Measurements from ENCODE around the gene ZSWIM9.
A peak's percentile ranks its signal among the peaks of the same experiment; 100 is the strongest.

The ZSWIM9 gene

DNA sequence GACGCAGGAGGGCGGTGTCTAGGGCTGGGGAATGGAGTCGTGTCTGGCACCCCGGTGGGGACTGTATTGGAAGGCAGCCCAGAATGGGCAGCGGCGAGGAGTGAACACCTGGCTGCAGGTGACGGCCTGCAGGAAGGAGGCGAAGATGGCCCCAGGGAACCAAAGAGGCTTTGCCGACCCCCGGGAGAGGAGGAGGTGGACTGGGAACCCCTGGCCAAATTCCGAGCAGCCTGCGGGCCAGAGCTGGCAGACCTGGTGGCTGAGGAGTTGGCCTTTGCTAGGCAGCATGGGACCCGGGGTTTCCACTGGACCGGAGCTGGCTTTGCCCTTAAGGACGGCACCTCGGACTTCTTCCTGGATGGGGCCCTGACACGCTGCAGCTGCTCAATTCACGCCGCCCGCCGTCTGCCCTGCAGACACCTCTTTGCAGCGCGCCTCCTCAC lies 25.9 kb downstream of the ZSWIM9 start:
- ChIA-PET POLR2A (no interaction called here), CTCF (interaction anchor here (1.1 kb wide), 1 partner anchor 11 kb away, joined by 3 read pairs; no protein-coding TSS in a partner anchor)
- no peak overlapping the region for H3K4me3 ChIP-seq (ENCODE audit: low read depth, low read length)
- no peak for DNase-seq (ENCODE audit: low read depth, low spot score)
- TF ChIP-seq, protein P1, sequence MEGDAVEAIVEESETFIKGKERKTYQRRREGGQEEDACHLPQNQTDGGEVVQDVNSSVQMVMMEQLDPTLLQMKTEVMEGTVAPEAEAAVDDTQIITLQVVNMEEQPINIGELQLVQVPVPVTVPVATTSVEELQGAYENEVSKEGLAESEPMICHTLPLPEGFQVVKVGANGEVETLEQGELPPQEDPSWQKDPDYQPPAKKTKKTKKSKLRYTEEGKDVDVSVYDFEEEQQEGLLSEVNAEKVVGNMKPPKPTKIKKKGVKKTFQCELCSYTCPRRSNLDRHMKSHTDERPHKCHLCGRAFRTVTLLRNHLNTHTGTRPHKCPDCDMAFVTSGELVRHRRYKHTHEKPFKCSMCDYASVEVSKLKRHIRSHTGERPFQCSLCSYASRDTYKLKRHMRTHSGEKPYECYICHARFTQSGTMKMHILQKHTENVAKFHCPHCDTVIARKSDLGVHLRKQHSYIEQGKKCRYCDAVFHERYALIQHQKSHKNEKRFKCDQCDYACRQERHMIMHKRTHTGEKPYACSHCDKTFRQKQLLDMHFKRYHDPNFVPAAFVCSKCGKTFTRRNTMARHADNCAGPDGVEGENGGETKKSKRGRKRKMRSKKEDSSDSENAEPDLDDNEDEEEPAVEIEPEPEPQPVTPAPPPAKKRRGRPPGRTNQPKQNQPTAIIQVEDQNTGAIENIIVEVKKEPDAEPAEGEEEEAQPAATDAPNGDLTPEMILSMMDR (IDR thresholded peaks at IDR 0.05; ENCODE audit: insufficient read depth, low read length, missing control alignments): no peak

DNA sequence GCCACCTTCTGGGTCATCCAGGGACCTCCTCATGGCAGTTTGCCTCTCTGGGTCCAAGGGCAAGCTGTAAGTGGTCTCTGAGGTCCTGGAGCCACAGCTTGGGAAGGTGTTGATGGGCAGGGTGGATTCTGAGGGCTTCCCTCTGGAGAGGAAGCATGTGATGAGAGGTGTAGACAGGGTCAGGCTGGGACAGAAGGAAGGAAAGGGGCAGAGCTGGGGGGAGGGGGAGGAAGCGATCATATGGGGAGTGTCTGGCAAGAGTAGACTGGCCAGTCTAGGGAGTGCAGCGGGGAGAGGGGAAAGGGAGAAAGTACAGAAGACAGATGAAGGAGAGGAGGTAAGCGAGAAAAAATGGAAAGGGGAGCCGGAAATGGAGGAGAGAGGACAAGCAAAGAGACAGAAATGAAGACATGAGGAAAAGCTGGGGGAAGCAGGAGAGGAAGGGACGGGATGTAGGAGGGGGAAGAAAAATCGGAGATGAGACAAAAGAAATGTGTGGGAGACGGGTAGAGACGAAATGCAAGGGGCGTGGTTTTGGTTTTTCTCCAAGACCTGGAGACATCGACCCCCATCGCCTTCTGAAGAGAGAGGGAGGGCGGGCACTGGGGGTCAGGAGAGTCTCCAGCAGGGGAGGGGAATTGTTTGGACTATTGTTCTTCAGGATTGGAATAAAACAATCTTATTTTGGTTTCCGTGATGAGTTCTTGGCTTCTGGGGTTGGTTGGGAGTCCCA lies 26.6 kb downstream of the ZSWIM9 start:
- DNase-seq (ENCODE audit: low read depth, low spot score): no peak
- TF ChIP-seq, protein P1 (IDR thresholded peaks at IDR 0.05; ENCODE audit: insufficient read depth, low read length, missing control alignments): no peak
- POLR2A ChIA-PET: no interaction called here
- H3K4me3 ChIP-seq (ENCODE audit: low read depth, low read length): no peak overlapping the region
- CTCF ChIA-PET: interaction anchor here (1.1 kb wide), 1 partner anchor 12 kb away, joined by 3 read pairs; no protein-coding TSS in a partner anchor

DNA sequence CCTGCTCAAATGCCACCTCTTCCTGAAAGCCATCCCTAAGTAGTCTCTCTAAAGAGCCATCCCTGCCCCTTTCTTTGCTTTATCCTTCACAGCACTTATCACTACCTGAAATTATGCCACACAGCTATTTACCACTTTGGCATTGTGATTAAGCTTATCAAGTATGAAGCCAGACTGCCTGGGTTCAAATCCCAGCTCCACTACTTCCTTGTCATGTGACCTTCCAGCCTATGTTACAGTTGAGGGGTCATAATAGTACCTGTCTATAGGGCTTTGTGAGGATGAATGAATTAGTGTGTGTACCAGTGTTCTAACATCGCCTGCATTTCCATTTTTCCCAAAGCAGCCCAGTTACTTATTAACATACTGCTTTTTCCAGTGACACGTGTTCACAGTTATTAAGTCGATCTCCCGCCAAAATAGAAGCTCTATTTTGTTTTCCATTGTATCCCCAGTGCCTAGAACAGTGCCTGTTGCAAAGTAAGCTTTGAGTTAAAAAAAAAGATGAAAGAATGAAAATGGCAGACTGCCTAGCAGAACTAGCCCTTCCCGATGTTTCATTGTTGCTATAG lies 32.8 kb downstream of the ZSWIM9 start:
- ChIA-PET POLR2A (interaction anchor here (0.7 to 1.2 kb wide), 8 partner anchors 9 to 242 kb away, joined by 3 to 6 read pairs (median 3); partner anchors contain the start of genes EMP3, PLA2G4C, SYNGR4 and TMEM143), CTCF (interaction anchor here (0.9 to 4.1 kb wide), 9 partner anchors 9 to 241 kb away, joined by 3 to 44 read pairs (median 13); no protein-coding TSS in a partner anchor)
- no peak for DNase-seq (ENCODE audit: low read depth, low spot score)
- H3K4me3 ChIP-seq (ENCODE audit: low read depth, low read length): peak overlapping the region; percentile 91
- TF ChIP-seq, protein P1 (IDR thresholded peaks at IDR 0.05; ENCODE audit: insufficient read depth, low read length, missing control alignments): no peak

DNA sequence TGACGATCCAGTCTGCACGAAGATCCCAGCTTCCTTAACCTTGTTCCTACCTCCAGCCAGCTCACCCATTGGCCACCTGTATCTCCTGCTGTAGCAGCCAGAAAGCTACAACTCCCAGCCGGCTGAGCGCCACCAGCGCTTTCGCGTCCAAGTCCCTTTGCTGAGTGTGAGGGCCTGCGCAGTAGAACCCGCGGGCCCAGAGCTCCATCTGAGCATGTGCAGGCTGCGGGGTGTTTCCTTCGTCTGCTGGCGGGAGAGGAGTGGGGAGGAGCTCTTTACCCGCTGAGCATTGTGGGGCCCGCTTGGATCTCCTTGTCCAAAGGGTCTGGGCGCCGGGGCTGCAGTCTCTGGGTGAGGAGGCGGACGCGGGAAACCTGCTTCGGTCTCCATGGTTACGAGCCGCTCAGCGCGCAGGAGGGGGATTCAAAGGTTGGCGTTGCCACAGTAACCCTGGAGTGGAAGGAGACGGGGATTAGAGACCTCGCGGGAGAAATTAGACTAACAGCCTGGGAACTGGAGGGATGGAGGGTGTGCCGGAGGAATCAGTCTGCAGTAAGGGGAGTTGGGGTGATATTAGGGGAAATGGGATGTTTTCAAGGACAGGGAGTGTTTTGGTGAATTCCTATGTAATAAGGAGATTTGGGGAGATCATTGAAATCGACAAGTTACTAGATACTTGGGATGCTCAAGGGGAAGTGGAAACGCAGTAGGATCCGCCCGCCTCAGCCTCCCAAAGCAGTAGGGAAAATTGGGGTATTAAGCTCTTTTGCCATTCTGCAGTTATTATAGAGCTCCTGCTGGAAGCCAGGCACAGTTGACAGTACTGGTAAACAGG lies 33.5 kb downstream of the ZSWIM9 start:
- ChIA-PET CTCF (interaction anchor here (0.8 to 4.1 kb wide), 9 partner anchors 10 to 241 kb away, joined by 3 to 44 read pairs (median 13); no protein-coding TSS in a partner anchor), POLR2A (interaction anchor here (0.5 to 1.2 kb wide), 10 partner anchors 12 to 434 kb away, joined by 3 to 6 read pairs (median 4); partner anchors contain the start of genes CARD8, EMP3, PLA2G4C and SYNGR4)
- TF ChIP-seq, protein P1 (IDR thresholded peaks at IDR 0.05; ENCODE audit: insufficient read depth, low read length, missing control alignments): no peak
- H3K4me3 ChIP-seq (ENCODE audit: low read depth, low read length): peak overlapping the region; percentile 91
- peak; percentile 56 for DNase-seq (ENCODE audit: low read depth, low spot score)

DNA sequence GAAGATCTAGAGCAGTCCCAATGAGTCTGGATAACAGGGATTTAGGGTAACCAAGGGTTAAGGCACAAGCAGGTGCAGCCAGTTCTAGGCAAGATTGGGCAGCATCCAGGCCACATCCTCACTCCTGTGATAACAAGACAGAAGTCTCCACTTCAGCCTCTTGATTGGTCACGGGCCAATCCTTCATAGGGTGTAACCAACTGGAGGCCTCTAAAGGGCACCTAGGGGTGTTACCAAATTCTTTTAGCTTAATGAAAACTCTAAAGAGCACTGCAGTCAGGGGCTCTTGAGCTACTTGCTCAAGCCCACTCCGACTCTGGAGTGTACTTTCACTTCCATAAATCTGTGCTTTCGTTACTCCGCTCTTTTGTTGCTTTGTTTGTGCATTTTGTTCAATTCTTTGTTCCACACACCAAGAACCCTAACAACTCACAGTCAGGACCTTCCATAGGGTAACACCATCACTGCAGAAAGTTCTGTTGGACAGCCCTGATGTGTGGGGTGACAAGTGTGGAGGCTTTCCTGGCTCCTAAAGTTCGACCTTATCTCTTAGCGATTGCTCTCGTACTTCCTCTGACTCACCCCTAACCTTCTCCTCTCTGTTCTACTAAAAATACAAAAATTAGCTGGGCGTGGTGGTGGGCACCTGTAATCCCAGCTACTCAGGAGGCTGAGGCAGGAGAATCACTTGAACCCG lies 36.1 kb downstream of the ZSWIM9 start:
- POLR2A ChIA-PET: no interaction called here
- TF ChIP-seq, protein P1 (IDR thresholded peaks at IDR 0.05; ENCODE audit: insufficient read depth, low read length, missing control alignments): no peak
- DNase-seq (ENCODE audit: low read depth, low spot score): no peak

More for the DNA sequence above, 36.1 kb downstream of the ZSWIM9 start:
- CTCF ChIA-PET: no interaction called here
- H3K4me3 ChIP-seq (ENCODE audit: low read depth, low read length): no peak overlapping the region

Measured in AG04449 (cell line).